GM19193 (cell line): Measurements from ENCODE around the gene BCO1.

Experiments used
- POLR2A ChIP-seq: IDR thresholded peaks from 4 replicates; pipeline ENCODE4 v1.6.1; 2011; ENCODE audit not compliant: insufficient read depth, insufficient read length; ENCODE audit errors: extremely low read depth

The BCO1 gene

GRCh38 chr16:81278526-81278925 lies 40.0 kb downstream of the BCO1 start:
- no peak for TF ChIP-seq POLR2A

- TF ChIP-seq POLR2A: no peak
Observed at GRCh38 chr16:81279392-81279791, 40.9 kb downstream of the BCO1 start.

DNA sequence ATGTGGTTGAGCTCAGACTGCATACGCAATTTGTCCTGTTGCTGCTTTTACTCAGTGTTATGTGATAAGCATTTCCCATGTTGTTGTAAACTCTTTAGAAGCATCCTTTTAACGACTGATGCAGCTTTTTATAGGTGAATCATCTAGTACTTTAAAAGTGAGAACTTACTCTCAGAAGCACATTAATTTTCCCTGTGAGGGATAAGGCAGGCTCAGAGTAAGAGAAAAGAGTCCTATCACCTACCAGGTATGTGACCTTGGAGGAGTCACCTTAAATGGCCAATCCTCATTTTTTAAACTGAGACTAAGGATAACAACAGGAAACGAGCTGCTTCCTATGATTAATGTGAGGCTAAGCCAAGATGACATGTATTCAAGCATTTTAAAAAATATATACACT lies 41.9 kb downstream of the BCO1 start:
- no peak for TF ChIP-seq POLR2A

DNA sequence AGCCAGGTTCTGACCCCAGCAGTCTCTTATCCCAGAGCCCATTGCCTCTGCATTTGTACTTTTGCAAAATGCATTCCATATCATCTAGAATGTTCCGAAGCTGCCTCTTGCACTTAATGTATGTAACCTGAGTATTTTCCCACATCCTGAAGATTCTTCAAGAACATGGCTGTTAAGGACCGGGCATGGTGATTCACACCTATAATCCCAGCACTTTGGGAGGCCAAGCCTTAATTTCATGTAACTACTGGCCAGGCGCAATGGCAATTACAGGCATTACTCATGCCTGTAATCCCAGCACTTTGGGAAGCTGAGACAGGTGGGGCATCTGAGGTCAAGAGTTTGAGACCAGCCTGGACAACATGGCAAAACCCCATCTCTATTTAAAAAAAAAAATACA lies 44.6 kb downstream of the BCO1 start:
- no peak for TF ChIP-seq POLR2A

DNA sequence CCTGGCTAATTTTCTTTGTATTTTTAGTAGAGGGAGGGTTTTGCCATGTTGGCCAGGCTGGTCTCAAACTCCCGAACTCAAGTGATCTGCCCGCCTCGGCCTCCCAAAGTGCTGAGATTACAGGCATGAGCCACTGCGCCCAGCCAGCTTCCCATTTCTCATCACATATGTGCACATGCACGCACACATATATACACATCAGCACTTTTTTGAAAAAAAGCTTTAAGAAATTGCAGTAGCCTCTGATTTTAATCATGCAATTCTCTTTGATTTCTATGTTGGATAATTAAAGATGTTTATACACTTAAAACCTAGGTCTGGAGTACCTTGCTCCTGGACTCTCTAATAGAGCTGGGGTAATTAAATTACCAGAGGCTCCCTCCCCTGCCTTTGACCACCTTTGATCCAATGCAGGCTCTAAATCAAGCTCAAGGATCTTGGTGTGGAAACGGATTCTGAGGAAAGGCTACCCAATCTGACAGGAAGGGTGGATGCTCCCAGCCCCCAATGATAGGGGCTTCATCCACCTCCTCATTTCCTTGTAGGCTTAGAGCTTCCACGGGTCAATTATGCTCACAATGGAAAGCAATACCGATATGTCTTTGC lies 46.6 kb downstream of the BCO1 start:
- no peak for TF ChIP-seq POLR2A

DNA sequence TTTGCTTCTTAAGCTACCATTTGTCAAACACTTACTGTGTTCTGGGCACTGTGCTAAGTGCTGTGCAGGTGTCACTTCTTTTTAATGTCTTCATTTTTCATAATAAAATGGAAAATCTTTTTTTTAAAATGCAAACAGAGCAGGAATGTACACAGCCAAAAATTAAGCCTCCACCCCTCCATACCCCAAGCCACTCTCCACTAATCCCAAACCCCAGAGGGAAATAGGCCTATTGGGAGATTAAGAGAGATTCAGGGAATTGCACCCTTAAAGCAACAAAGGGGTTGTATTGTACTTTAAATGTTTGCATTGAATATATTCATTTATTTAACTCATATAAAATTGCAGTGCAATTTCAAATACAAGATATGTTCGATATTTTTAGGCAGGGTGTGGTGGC lies 47.7 kb downstream of the BCO1 start:
- no peak for TF ChIP-seq POLR2A

GRCh38 chr16:81291117-81291516 lies 52.6 kb downstream of the BCO1 start:
- TF ChIP-seq POLR2A: no peak

DNA sequence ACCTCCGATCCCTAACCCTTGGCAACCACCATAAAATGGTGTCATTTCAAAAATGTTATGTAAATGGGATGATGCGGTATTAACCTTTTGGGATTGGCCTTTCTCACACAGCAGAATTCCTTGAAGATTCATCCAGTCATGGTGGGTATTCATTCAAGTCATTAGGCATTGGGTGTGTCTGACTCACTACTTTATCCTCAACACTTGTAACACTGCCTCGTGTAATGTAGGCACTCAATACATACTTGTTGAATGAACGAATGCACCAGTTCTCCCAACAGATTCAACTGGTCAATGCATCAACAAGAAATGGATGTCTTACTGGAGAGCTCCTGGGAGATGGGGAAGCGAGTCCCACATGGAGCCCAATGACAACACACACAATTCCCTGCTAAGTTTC lies 54.4 kb downstream of the BCO1 start:
- no peak for TF ChIP-seq POLR2A

DNA sequence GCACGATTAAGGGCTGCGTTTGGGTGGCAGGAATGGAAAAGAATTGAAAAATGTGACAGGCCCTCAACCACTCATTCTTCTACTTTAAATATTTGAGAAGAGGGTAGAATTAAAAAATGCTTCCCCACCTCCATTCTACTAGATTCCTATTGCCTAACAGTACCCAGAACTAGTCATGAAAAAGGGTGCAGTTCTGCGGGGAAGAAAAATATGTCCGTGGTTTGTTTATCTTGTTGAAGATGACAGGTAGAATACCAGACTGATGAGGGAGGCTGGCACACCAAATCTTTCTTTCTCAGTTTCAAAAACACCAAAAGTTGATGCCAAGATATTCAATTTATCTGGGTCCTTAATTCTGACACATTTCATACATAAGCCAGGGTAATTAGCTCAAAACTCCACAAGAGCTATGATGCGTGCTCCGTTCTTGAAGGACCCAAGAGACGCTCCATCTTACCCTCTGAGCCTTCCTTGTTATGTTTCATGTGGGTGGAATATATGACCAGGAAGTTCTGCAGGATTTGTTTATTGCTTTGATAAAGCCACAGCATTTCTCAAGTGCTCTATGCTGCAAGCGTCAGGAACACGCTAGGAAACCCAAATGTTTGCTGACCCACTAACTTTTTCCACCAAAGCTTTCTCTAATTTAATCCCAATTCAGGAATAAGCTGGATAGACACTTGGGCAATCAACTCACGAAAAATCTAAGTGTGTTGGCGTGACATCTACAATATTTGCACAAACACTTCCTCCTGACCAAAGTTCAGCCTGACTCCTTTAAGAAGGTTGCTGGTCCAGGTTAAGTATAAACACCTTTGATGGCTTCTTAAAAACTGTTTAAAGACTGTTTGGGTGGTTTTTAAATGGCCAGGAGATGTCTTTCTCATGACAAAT lies 55.7 kb downstream of the BCO1 start:
- no peak for TF ChIP-seq POLR2A

- no peak for TF ChIP-seq POLR2A
Observed at GRCh38 chr16:81296631-81297030, 58.1 kb downstream of the BCO1 start.

DNA sequence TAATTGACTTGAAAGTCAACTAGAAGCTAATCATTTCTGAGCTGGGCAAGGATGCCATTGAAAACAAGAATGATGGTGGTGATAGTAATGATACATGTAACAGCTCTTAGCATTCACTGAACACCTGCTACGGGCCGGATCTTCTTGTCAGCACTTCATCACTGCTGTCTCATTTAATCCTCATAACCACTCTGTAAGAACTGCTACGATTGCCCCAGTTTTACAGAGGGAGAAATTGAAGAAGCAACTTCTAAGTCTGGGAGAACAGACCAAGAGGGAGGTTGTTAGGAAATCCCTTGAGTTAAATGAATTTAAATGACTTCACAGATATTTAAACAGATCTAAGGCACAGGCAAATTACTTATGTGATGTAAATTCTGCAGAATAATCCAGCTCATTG lies 69.3 kb downstream of the BCO1 start:
- TF ChIP-seq POLR2A: no peak

- no peak for TF ChIP-seq POLR2A
Observed at GRCh38 chr16:81310045-81310644, 71.7 kb downstream of the BCO1 start.

GRCh38 chr16:81311762-81312161 lies 73.3 kb downstream of the BCO1 start:
- no peak for TF ChIP-seq POLR2A

- no peak for TF ChIP-seq POLR2A
Observed at GRCh38 chr16:81313701-81314602, 75.5 kb downstream of the BCO1 start.
